Heart left ventricle (tissue), 13 donors: ENCODE data around the gene KCTD10.

Experiments
- CTCF ChIP-seq, 12 donors: fragments of 200-600 bp; sonication (generic) in 4 of 12; IDR thresholded peaks; one replicate each; pipeline versions ENCODE4 v1.5.0 to v1.8.0; 2018 to 2022; ENCODE audit warnings: antibody characterized with exemption in 12 of 12, mild to moderate bottlenecking in 5 of 12
- POLR2A ChIP-seq, 2 donors: fragments of 450-650 bp; IDR thresholded peaks; one replicate each; pipeline ENCODE4 v1.6.1; 2017; ENCODE audit warnings: antibody characterized with exemption in 2 of 2, mild to moderate bottlenecking in 2 of 2, moderate library complexity in 2 of 2
- donor health status: ischemic (EF 13 %, LVEDD 7.1; RV severe dilation, severe dysfunction).
- donor health status: DM: no; HTN: yes; CAD: no.
- donor health status: DM: no; HTN: no; CAD: no.
- donor health status: ischemic (EF 25% LVEDD 6.9; RV normal size, moderate dysfunction).
- donor health status: ischemic (EF 25% LVEDD 5.7; RV mildly dilated, moderate dysfunction).
- donor health status: ischemic (EF 35%, LVEDD 5.7; RV mildly dilated, moderate dysfunction).
- donor health status: nonischemic (EF 11% LVEDD 7.7; RV severe dilation, severe dysfunction).
- donor health status: DM: yes; HTN: yes; CAD: no.
- donor health status: PGD.
- donor health status: ischemic (EF 29% LVEDD 5.4; RV normal size, mild dysfunction).
- donor health status: nonischemic (EF 23%, LVEDD 6.1; RV moderate dilation, normal function).

GRCh38 chr12:109434582-109434981 lies 42.5 kb downstream of the KCTD10 start:
- TF ChIP-seq CTCF (IDR thresholded peaks at IDR 0.05) = no peak
- TF ChIP-seq POLR2A (IDR thresholded peaks at IDR 0.05) = no peak
